Measurements from ENCODE around the gene PACSIN3.

Gene PACSIN3

GRCh38 chr11:47189100-47189834 lies 3.0 kb upstream of the PACSIN3 start:
- no peaks in the 10 kb centered on the region for H3K79me2 ChIP-seq (ENCODE audit: low read length)
- H3K4me2 ChIP-seq (ENCODE audit: low read length), result no peak overlapping the region
- no peaks in the 10 kb centered on the region for H3K27me3 ChIP-seq (ENCODE audit: low read depth, low read length)
- no peaks in the 10 kb centered on the region for H3K36me3 ChIP-seq (replicated peaks; ENCODE audit: low read depth, low read length)
- TF ChIP-seq EZH2phosphoT487 (IDR thresholded peaks at IDR 0.05; ENCODE audit: low read depth) (no peak), CTCF (IDR thresholded peaks at IDR 0.05; ENCODE audit: low read depth, low read length) (no peak)
- no peaks in the 10 kb centered on the region for H4K20me1 ChIP-seq (ENCODE audit: insufficient read depth, low read length)
- H3K9ac ChIP-seq (ENCODE audit: low read length), result no peak overlapping the region
- no peaks in the 10 kb centered on the region for H3K9me3 ChIP-seq (ENCODE audit: insufficient read depth, low read length)
- no peak overlapping the region for H3K27ac ChIP-seq (ENCODE audit: low read length)
- H3K4me3 ChIP-seq (ENCODE audit: low read length), result no peak overlapping the region
- H3K4me1 ChIP-seq (ENCODE audit: low read length), result no peaks in the 10 kb centered on the region
- H2AFZ ChIP-seq (ENCODE audit: low read depth, low read length), result no peak overlapping the region

- Histone ChIP-seq H3K4me2 (ENCODE audit: low read length) (no peak overlapping the region), H3K36me3 (replicated peaks; ENCODE audit: low read depth, low read length) (no peaks in the 10 kb centered on the region), H3K4me1 (ENCODE audit: low read length) (no peaks in the 10 kb centered on the region), H3K27me3 (ENCODE audit: low read depth, low read length) (no peaks in the 10 kb centered on the region), H3K27ac (ENCODE audit: low read length) (no peak overlapping the region), H3K79me2 (ENCODE audit: low read length) (no peaks in the 10 kb centered on the region), H3K9me3 (ENCODE audit: insufficient read depth, low read length) (no peaks in the 10 kb centered on the region), H2AFZ (ENCODE audit: low read depth, low read length) (no peak overlapping the region), H3K4me3 (ENCODE audit: low read length) (no peak overlapping the region), H4K20me1 (ENCODE audit: insufficient read depth, low read length) (no peaks in the 10 kb centered on the region), H3K9ac (ENCODE audit: low read length) (no peak overlapping the region)
- TF ChIP-seq EZH2phosphoT487 (IDR thresholded peaks at IDR 0.05; ENCODE audit: low read depth) (no peak), CTCF (IDR thresholded peaks at IDR 0.05; ENCODE audit: low read depth, low read length) (no peak)
These were observed 2.0 kb upstream of the PACSIN3 start for GRCh38 chr11:47188259-47188658.

- no peak overlapping the region for H3K4me2 ChIP-seq (ENCODE audit: low read length)
These were observed 1.5 kb upstream of the PACSIN3 start for GRCh38 chr11:47187723-47188122.

More at GRCh38 chr11:47187723-47188122, 1.5 kb upstream of the PACSIN3 start:
- H3K4me1 ChIP-seq (ENCODE audit: low read length), result no peaks in the 10 kb centered on the region
- no peaks in the 10 kb centered on the region for H3K9me3 ChIP-seq (ENCODE audit: insufficient read depth, low read length)
- H3K36me3 ChIP-seq (replicated peaks; ENCODE audit: low read depth, low read length), result no peaks in the 10 kb centered on the region
- H3K27me3 ChIP-seq (ENCODE audit: low read depth, low read length), result no peaks in the 10 kb centered on the region
- H3K27ac ChIP-seq (ENCODE audit: low read length), result no peak overlapping the region
- no peak overlapping the region for H2AFZ ChIP-seq (ENCODE audit: low read depth, low read length)
- no peaks in the 10 kb centered on the region for H4K20me1 ChIP-seq (ENCODE audit: insufficient read depth, low read length)
- TF ChIP-seq EZH2phosphoT487 (IDR thresholded peaks at IDR 0.05; ENCODE audit: low read depth), result no peak
- TF ChIP-seq CTCF (IDR thresholded peaks at IDR 0.05; ENCODE audit: low read depth, low read length), result no peak
- H3K9ac ChIP-seq (ENCODE audit: low read length), result no peak overlapping the region
- no peaks in the 10 kb centered on the region for H3K79me2 ChIP-seq (ENCODE audit: low read length)
- no peak overlapping the region for H3K4me3 ChIP-seq (ENCODE audit: low read length)

Measured in OCI-LY3 (cell line).